ENCODE data around the gene PARP14.
"Not testable (repeated sequence)": the region's sequence is repeated elsewhere in the genome, so short reads cannot be mapped to it uniquely, and the experiment has no call there.

PARP14 gene

GRCh38 chr3:122677216-122677615 lies 3.4 kb upstream of the PARP14 start:
- no peak for DNase-seq (ENCODE audit: low read depth)

- no peak for DNase-seq (ENCODE audit: low read depth)
Observed at GRCh38 chr3:122678506-122678905, 2.1 kb upstream of the PARP14 start.

- peak; percentile 65 for DNase-seq (ENCODE audit: low read depth)
Observed at GRCh38 chr3:122679085-122679881, 1.4 kb upstream of the PARP14 start.

GRCh38 chr3:122679882-122680474 lies 661 bp upstream of the PARP14 start:
- DNase-seq (ENCODE audit: low read depth), result no peak

- no peak for DNase-seq (ENCODE audit: low read depth)
Observed at GRCh38 chr3:122681284-122681973, 790 bp downstream of the PARP14 start.

- no peak for DNase-seq (ENCODE audit: low read depth)
Observed at GRCh38 chr3:122681974-122682409, 1.4 kb downstream of the PARP14 start.

GRCh38 chr3:122682778-122683411 lies 2.3 kb downstream of the PARP14 start:
- not testable (repeated sequence) for DNase-seq (ENCODE audit: low read depth)

- DNase-seq (ENCODE audit: low read depth), result no peak
Observed at GRCh38 chr3:122687298-122687697, 6.7 kb downstream of the PARP14 start.

- DNase-seq (ENCODE audit: low read depth), result no peak
Observed at GRCh38 chr3:122688996-122689395, 8.4 kb downstream of the PARP14 start.

- DNase-seq (ENCODE audit: low read depth), result no peak
Observed at GRCh38 chr3:122689587-122689986, 8.9 kb downstream of the PARP14 start.

GRCh38 chr3:122690096-122690495 lies 9.5 kb downstream of the PARP14 start:
- no peak for DNase-seq (ENCODE audit: low read depth)

GRCh38 chr3:122691195-122691594 lies 10.6 kb downstream of the PARP14 start:
- peak; percentile 18 for DNase-seq (ENCODE audit: low read depth)

- DNase-seq (ENCODE audit: low read depth), result no peak
Observed at GRCh38 chr3:122692674-122693073, 12.0 kb downstream of the PARP14 start.

- DNase-seq (ENCODE audit: low read depth), result no peak
Observed at GRCh38 chr3:122694966-122695365, 14.3 kb downstream of the PARP14 start.

- no peak for DNase-seq (ENCODE audit: low read depth)
Observed at GRCh38 chr3:122695927-122696561, 15.4 kb downstream of the PARP14 start.

GRCh38 chr3:122697952-122698620 lies 17.4 kb downstream of the PARP14 start:
- no peak for DNase-seq (ENCODE audit: low read depth)

- no peak for DNase-seq (ENCODE audit: low read depth)
Observed at GRCh38 chr3:122700193-122700592, 19.6 kb downstream of the PARP14 start.

GRCh38 chr3:122705379-122705778 lies 24.7 kb downstream of the PARP14 start:
- DNase-seq (ENCODE audit: low read depth), result no peak

- DNase-seq (ENCODE audit: low read depth), result not testable (repeated sequence)
Observed at GRCh38 chr3:122710616-122711251, 30.1 kb downstream of the PARP14 start.

- DNase-seq (ENCODE audit: low read depth), result no peak
Observed at GRCh38 chr3:122714273-122714672, 33.6 kb downstream of the PARP14 start.

GRCh38 chr3:122716667-122717066 lies 36.0 kb downstream of the PARP14 start:
- no peak for DNase-seq (ENCODE audit: low read depth)
